ENCODE data around the gene TFDP1.

TFDP1 gene

GRCh38 chr13:113559061-113559460 is 25.5 kb upstream of the TFDP1 start:
- TF ChIP-seq EZH2 (IDR thresholded peaks at IDR 0.05; ENCODE audit: borderline replicate concordance, low read length) (no peak), CTCF (IDR thresholded peaks at IDR 0.05; ENCODE audit: low read length) (no peak)
- H3K4me2 ChIP-seq (ENCODE audit: low read length), result no peak overlapping the region

GRCh38 chr13:113559901-113560644 is 24.5 kb upstream of the TFDP1 start:
- Histone ChIP-seq H4K20me1 (ENCODE audit: insufficient read depth, low read length) (no peaks in the 10 kb centered on the region), H3K4me1 (ENCODE audit: insufficient read depth, low read length, severe bottlenecking) (no peaks in the 10 kb centered on the region), H3K27me3 (ENCODE audit: insufficient read depth, low read length) (0 out of 2 replicates have a peak, but pooled peaks cover 9% of the 10 kb centered on the region), H3K9me3 (ENCODE audit: low read length) (no peaks in the 10 kb centered on the region), H3K36me3 (ENCODE audit: insufficient read depth, low read length) (no peaks in the 10 kb centered on the region), H2AFZ (ENCODE audit: low read length) (no peak overlapping the region), H3K9me2 (ENCODE audit: low read depth, low read length) (no peaks in the 10 kb centered on the region), H3K4me2 (ENCODE audit: low read length) (no peak overlapping the region), H3K79me2 (ENCODE audit: insufficient read depth, low read length) (no peaks in the 10 kb centered on the region), H3K4me3 (ENCODE audit: low read depth, low read length, poor library complexity, severe bottlenecking) (no peak overlapping the region), H3K27ac (ENCODE audit: low read depth, low read length, poor library complexity, severe bottlenecking) (no peak overlapping the region), H3F3A (ENCODE audit: insufficient read depth, low read length) (no peaks in the 10 kb centered on the region), H3K9ac (ENCODE audit: low read length) (no peak overlapping the region)
- TF ChIP-seq CTCF (IDR thresholded peaks at IDR 0.05; ENCODE audit: low read length) (no peak), EZH2 (IDR thresholded peaks at IDR 0.05; ENCODE audit: borderline replicate concordance, low read length) (no peak)

More at GRCh38 chr13:113559061-113559460, 25.5 kb upstream of the TFDP1 start:
- H3K4me3 ChIP-seq (ENCODE audit: low read depth, low read length, poor library complexity, severe bottlenecking), result no peak overlapping the region
- no peak overlapping the region for H2AFZ ChIP-seq (ENCODE audit: low read length)
- H3K9me2 ChIP-seq (ENCODE audit: low read depth, low read length), result no peaks in the 10 kb centered on the region
- no peaks in the 10 kb centered on the region for H3K4me1 ChIP-seq (ENCODE audit: insufficient read depth, low read length, severe bottlenecking)
- H3K27me3 ChIP-seq (ENCODE audit: insufficient read depth, low read length), result 0 out of 2 replicates have a peak, but pooled peaks cover 9% of the 10 kb centered on the region
- no peak overlapping the region for H3K27ac ChIP-seq (ENCODE audit: low read depth, low read length, poor library complexity, severe bottlenecking)
- H3K9me3 ChIP-seq (ENCODE audit: low read length), result no peaks in the 10 kb centered on the region
- no peaks in the 10 kb centered on the region for H3K36me3 ChIP-seq (ENCODE audit: insufficient read depth, low read length)
- no peaks in the 10 kb centered on the region for H3F3A ChIP-seq (ENCODE audit: insufficient read depth, low read length)
- no peaks in the 10 kb centered on the region for H4K20me1 ChIP-seq (ENCODE audit: insufficient read depth, low read length)
- H3K9ac ChIP-seq (ENCODE audit: low read length), result no peak overlapping the region
- H3K79me2 ChIP-seq (ENCODE audit: insufficient read depth, low read length), result no peaks in the 10 kb centered on the region

- Histone ChIP-seq H3K9me3 (ENCODE audit: low read length) (no peaks in the 10 kb centered on the region), H3K4me1 (ENCODE audit: insufficient read depth, low read length, severe bottlenecking) (no peaks in the 10 kb centered on the region), H3K9me2 (ENCODE audit: low read depth, low read length) (no peaks in the 10 kb centered on the region), H3K27me3 (ENCODE audit: insufficient read depth, low read length) (0 out of 2 replicates have a peak, but pooled peaks cover 9% of the 10 kb centered on the region), H4K20me1 (ENCODE audit: insufficient read depth, low read length) (no peaks in the 10 kb centered on the region), H3K9ac (ENCODE audit: low read length) (no peak overlapping the region), H3K79me2 (ENCODE audit: insufficient read depth, low read length) (no peaks in the 10 kb centered on the region), H3K36me3 (ENCODE audit: insufficient read depth, low read length) (no peaks in the 10 kb centered on the region), H3K27ac (ENCODE audit: low read depth, low read length, poor library complexity, severe bottlenecking) (no peak overlapping the region), H3K4me2 (ENCODE audit: low read length) (no peak overlapping the region), H3F3A (ENCODE audit: insufficient read depth, low read length) (no peaks in the 10 kb centered on the region), H2AFZ (ENCODE audit: low read length) (no peak overlapping the region), H3K4me3 (ENCODE audit: low read depth, low read length, poor library complexity, severe bottlenecking) (no peak overlapping the region)
- TF ChIP-seq EZH2 (IDR thresholded peaks at IDR 0.05; ENCODE audit: borderline replicate concordance, low read length) (no peak), CTCF (IDR thresholded peaks at IDR 0.05; ENCODE audit: low read length) (no peak)
These were observed 23.7 kb upstream of the TFDP1 start for GRCh38 chr13:113560645-113561416.
